HEK293 (cell line): Measurements from ENCODE around the gene HTT.
A peak's percentile ranks its signal among the peaks of the same experiment; 100 is the strongest.

Experiments
- CTCF ChIA-PET: fragments of 350-600 bp; formaldehyde crosslinking; extraction: SDS; loops from one replicate; lab custom pipeline; 2021; ENCODE audit warnings: antibody characterized with exemption; lab: Yijun Ruan, JAX
- POLR2A ChIA-PET: fragments of 300-600 bp; formaldehyde crosslinking; extraction: SDS; loops from one replicate; lab custom pipeline; 2020; ENCODE audit warnings: antibody characterized with exemption, inconsistent platforms; lab: Yijun Ruan, JAX
- H3K27ac ChIP-seq: fragments of 200-500 bp; sonication (Bioruptor generic); 2 replicates; pipeline ENCODE4 v1.5.1; 2014; ENCODE audit warnings: low read depth, low read length, control low read depth, inconsistent platforms; ENCODE audit errors: extremely low read depth
- H3K36me3 ChIP-seq, 2 experiments: fragments of 200-500 bp in 1 of 2; sonication (Bioruptor generic) in 1 of 2; 1 replicate in 1 of 2; 2 replicates in 1 of 2; pipeline ENCODE4 v1.5.1; 2014 to 2017; ENCODE audit warnings: inconsistent platforms in 2 of 2, low read length in 2 of 2; ENCODE audit not compliant: control insufficient read depth in 2 of 2, insufficient read depth in 1 of 2
- H3K4me1 ChIP-seq: fragments of 200-500 bp; sonication (Bioruptor generic); 2 replicates; pipeline ENCODE4 v1.5.1; 2014; ENCODE audit warnings: mild to moderate bottlenecking, low read length, inconsistent platforms; ENCODE audit not compliant: control insufficient read depth, insufficient read depth
- H3K4me3 ChIP-seq: 2 replicates; pipeline ENCODE4 v1.5.1; 2011; ENCODE audit warnings: low read depth, mild to moderate bottlenecking, control low read depth, low read length, moderate library complexity
- H3K9me3 ChIP-seq: fragments of 200-500 bp; sonication (Bioruptor generic); 2 replicates; pipeline ENCODE4 v1.5.1; 2014; ENCODE audit warnings: low read depth, low read length, inconsistent platforms; ENCODE audit not compliant: control insufficient read depth, insufficient read depth
- CTCF ChIP-seq: fragments of 450-650 bp; formaldehyde crosslinking; IDR thresholded peaks from 2 replicates; pipeline ENCODE4 v1.5.1; 2016; ENCODE audit warnings: missing biosample characterization, missing genetic modification characterization
- GLI2 ChIP-seq: fragments of 450-650 bp; formaldehyde crosslinking; IDR thresholded peaks from 2 replicates; pipeline ENCODE4; 2017; ENCODE audit warnings: missing biosample characterization, missing genetic modification characterization, low read depth, borderline replicate concordance
- GLIS2 ChIP-seq: fragments of 450-650 bp; formaldehyde crosslinking; IDR thresholded peaks from 2 replicates; pipeline ENCODE4 v1.5.1; 2016; ENCODE audit warnings: missing biosample characterization, missing genetic modification characterization
- TCF7L2 ChIP-seq: IDR thresholded peaks from 2 replicates; pipeline ENCODE4 v1.6.1; 2011; ENCODE audit warnings: low read depth, mild to moderate bottlenecking, inconsistent platforms, low read length, moderate library complexity, borderline replicate concordance
- ZBTB1 ChIP-seq: fragments of 450-650 bp; formaldehyde crosslinking; IDR thresholded peaks from 2 replicates; pipeline ENCODE4 v1.5.1; 2016; ENCODE audit warnings: missing biosample characterization, missing genetic modification characterization
- ZBTB17 ChIP-seq: fragments of 450-650 bp; formaldehyde crosslinking; IDR thresholded peaks from 2 replicates; pipeline ENCODE4 v1.5.1; 2016; ENCODE audit warnings: missing biosample characterization, missing genetic modification characterization
- ZBTB20 ChIP-seq: fragments of 450-650 bp; formaldehyde crosslinking; IDR thresholded peaks from 2 replicates; pipeline ENCODE4 v1.5.1; 2016; ENCODE audit warnings: missing biosample characterization, missing genetic modification characterization
- ZBTB21 ChIP-seq: fragments of 450-650 bp; formaldehyde crosslinking; IDR thresholded peaks from 2 replicates; pipeline ENCODE4 v1.5.1; 2017; ENCODE audit warnings: missing biosample characterization, missing genetic modification characterization
- ZEB2 ChIP-seq: fragments of 450-650 bp; formaldehyde crosslinking; IDR thresholded peaks from 2 replicates; pipeline ENCODE4 v1.5.1; 2016; ENCODE audit warnings: missing biosample characterization, missing genetic modification characterization
- ZNF2 ChIP-seq: fragments of 450-650 bp; formaldehyde crosslinking; IDR thresholded peaks from 2 replicates; pipeline ENCODE4 v1.5.1; 2016; ENCODE audit warnings: missing biosample characterization, missing genetic modification characterization
- ZNF214 ChIP-seq: fragments of 450-650 bp; formaldehyde crosslinking; IDR thresholded peaks from 2 replicates; pipeline ENCODE4 v1.5.1; 2017; ENCODE audit warnings: missing biosample characterization, mild to moderate bottlenecking, missing genetic modification characterization, borderline replicate concordance
- ZNF248 ChIP-seq: fragments of 450-650 bp; formaldehyde crosslinking; IDR thresholded peaks from 2 replicates; pipeline ENCODE4 v1.5.1; 2017; ENCODE audit warnings: missing biosample characterization, missing genetic modification characterization
- ZNF416 ChIP-seq: fragments of 450-650 bp; formaldehyde crosslinking; IDR thresholded peaks from 2 replicates; pipeline ENCODE4 v1.5.1; 2016; ENCODE audit warnings: missing biosample characterization, missing genetic modification characterization
- ZNF426 ChIP-seq: fragments of 450-650 bp; formaldehyde crosslinking; IDR thresholded peaks from 2 replicates; pipeline ENCODE4 v1.5.1; 2017; ENCODE audit warnings: missing biosample characterization, missing genetic modification characterization, mild to moderate bottlenecking, inconsistent platforms, moderate library complexity
- ZNF449 ChIP-seq: fragments of 450-650 bp; formaldehyde crosslinking; IDR thresholded peaks from 2 replicates; pipeline ENCODE4 v1.5.1; 2017; ENCODE audit warnings: missing biosample characterization, mild to moderate bottlenecking, missing genetic modification characterization, moderate library complexity
- ZNF510 ChIP-seq: fragments of 450-650 bp; formaldehyde crosslinking; IDR thresholded peaks from 2 replicates; pipeline ENCODE4 v1.5.1; 2018; ENCODE audit warnings: mild to moderate bottlenecking, missing genetic modification characterization, missing biosample characterization; ENCODE audit not compliant: insufficient replicate concordance
- ZNF513 ChIP-seq: fragments of 450-650 bp; IDR thresholded peaks from 2 replicates; pipeline ENCODE4 v1.5.1; 2018; ENCODE audit warnings: missing biosample characterization, missing genetic modification characterization
- ZNF600 ChIP-seq: fragments of 450-650 bp; formaldehyde crosslinking; IDR thresholded peaks from 2 replicates; pipeline ENCODE4 v1.5.1; 2016; ENCODE audit warnings: missing biosample characterization, missing genetic modification characterization
- ZNF629 ChIP-seq: fragments of 450-650 bp; formaldehyde crosslinking; IDR thresholded peaks from 2 replicates; pipeline ENCODE4 v1.5.1; 2017; ENCODE audit warnings: missing biosample characterization, missing genetic modification characterization
- ZNF664 ChIP-seq: fragments of 450-650 bp; formaldehyde crosslinking; IDR thresholded peaks from 2 replicates; pipeline ENCODE4 v1.5.1; 2016; ENCODE audit warnings: missing biosample characterization, missing genetic modification characterization
- ZNF670 ChIP-seq: fragments of 450-650 bp; formaldehyde crosslinking; IDR thresholded peaks from 2 replicates; pipeline ENCODE4 v1.5.1; 2016; ENCODE audit warnings: missing biosample characterization, missing genetic modification characterization, low read depth
- ZNF704 ChIP-seq: fragments of 450-650 bp; formaldehyde crosslinking; IDR thresholded peaks from 2 replicates; pipeline ENCODE4 v1.5.1; 2016; ENCODE audit warnings: missing biosample characterization, missing genetic modification characterization
- ZSCAN30 ChIP-seq: fragments of 450-650 bp; IDR thresholded peaks from 2 replicates; pipeline ENCODE4 v1.5.1; 2018; ENCODE audit warnings: missing biosample characterization, mild to moderate bottlenecking, missing genetic modification characterization, moderate library complexity

HTT gene

GRCh38 chr4:3122081-3122563, 47.6 kb downstream of the HTT start:
- Histone ChIP-seq H3K4me1 (no peaks in the 10 kb centered on the region), H3K4me3 (no peak overlapping the region), H3K36me3 (peaks cover 0 to 57% of the 10 kb centered on the region in 2 experiments; a peak in 2 of 3 replicates), H3K9me3 (no peaks in the 10 kb centered on the region)
- POLR2A ChIA-PET, result no interaction called here
- TF ChIP-seq GLI2 (tag by site-specific recombination) (no peak), ZBTB17 (tag by site-specific recombination) (no peak), ZNF214 (tag by site-specific recombination) (no peak), ZNF600 (tag by site-specific recombination) (peak; percentile 48; the same call in 1 of the 2 replicates), TCF7L2 (no peak)
- TF ChIP-seq, all 188 proteins: peak for 1
- H3K27ac ChIP-seq, result no peak overlapping the region
- CTCF ChIA-PET, result no interaction called here

GRCh38 chr4:3123181-3123671, 48.7 kb downstream of the HTT start:
- H3K36me3 ChIP-seq, result peaks cover 4 to 60% of the 10 kb centered on the region in 2 experiments; a peak in 2 of 3 replicates
- H3K27ac ChIP-seq, result no peak overlapping the region
- no peaks in the 10 kb centered on the region for H3K4me1 ChIP-seq
- ChIA-PET CTCF (interaction anchor here (1.6 kb wide), 1 partner anchor 16 kb away, joined by 7 read pairs; no protein-coding TSS in a partner anchor), POLR2A (no interaction called here)
- no peak overlapping the region for H3K4me3 ChIP-seq
- H3K9me3 ChIP-seq, result no peaks in the 10 kb centered on the region
- TF ChIP-seq ZSCAN30 (tag by site-specific recombination) (no peak), CTCF (tag by site-specific recombination) (no peak), ZBTB20 (tag by site-specific recombination) (no peak), ZNF449 (no peak), ZNF2 (tag by site-specific recombination) (no peak), ZNF629 (no peak), ZBTB21 (tag by site-specific recombination) (no peak), GLIS2 (tag by site-specific recombination) (no peak), ZNF664 (tag by site-specific recombination) (no peak), ZNF416 (tag by site-specific recombination) (no peak), ZNF248 (tag by site-specific recombination) (no peak), ZNF670 (no peak), ZNF510 (tag by site-specific recombination) (no peak), ZNF426 (no peak), ZNF513 (tag by site-specific recombination) (no peak), ZBTB1 (no peak), ZEB2 (tag by site-specific recombination) (no peak), ZNF704 (tag by site-specific recombination) (no peak)
